ENCODE results near the gene CD300LF. TPM values are rescaled to one million over a fixed set of nuclear protein-coding genes. Genes with fewer than 3 reads are reported as not detected.

Gene CD300LF
- total and polyA plus RNA-seq, 7 donors: 0.27 to 8.3 (median 3.3) TPM; not detected in 3

GRCh38 chr17:74682471-74683190 is 30.1 kb downstream of the CD300LF start:
- H3K4me1 ChIP-seq: no peaks in the 10 kb centered on the region
- 80 to 81% methylated on average over 15 of the region's 15 CpGs for WGBS, 2 donors
- no peak for TF ChIP-seq POLR2A (IDR thresholded peaks at IDR 0.05)
- no peak for TF ChIP-seq EP300 (IDR thresholded peaks at IDR 0.05)
- TF ChIP-seq CTCF (IDR thresholded peaks at IDR 0.05): no peak
- no peak overlapping the region for H3K27ac ChIP-seq
- H3K4me3 ChIP-seq: no peak overlapping the region
- intact Hi-C loops (cut with DNase I): no loop called here
- no peak for DNase-seq
- peaks cover 0 to 8% (median 0%) of the 10 kb centered on the region in 3 donors for H3K27me3 ChIP-seq
- no peaks in the 10 kb centered on the region for H3K36me3 ChIP-seq
- H3K9me3 ChIP-seq: no peaks in the 10 kb centered on the region

- WGBS, 2 donors: 75 to 83% methylated on average over 6 of the region's 6 CpGs
- TF ChIP-seq CTCF (IDR thresholded peaks at IDR 0.05): no peak
Measured at GRCh38 chr17:74682028-74682427, 30.7 kb downstream of the CD300LF start.

GRCh38 chr17:74680941-74681340 is 31.8 kb downstream of the CD300LF start:
- H3K27me3 ChIP-seq: peaks cover 0 to 6% (median 0%) of the 10 kb centered on the region in 3 donors

More at GRCh38 chr17:74682028-74682427, 30.7 kb downstream of the CD300LF start:
- no peak for DNase-seq
- Histone ChIP-seq H3K27ac (no peak overlapping the region), H3K4me3 (no peak overlapping the region), H3K4me1 (no peaks in the 10 kb centered on the region), H3K27me3 (peaks cover 0 to 8% (median 0%) of the 10 kb centered on the region in 3 donors), H3K36me3 (no peaks in the 10 kb centered on the region), H3K9me3 (no peaks in the 10 kb centered on the region)
- intact Hi-C loops (cut with DNase I): no loop called here

GRCh38 chr17:74680213-74680612 is 32.5 kb downstream of the CD300LF start:
- H3K4me1 ChIP-seq: no peaks in the 10 kb centered on the region
- no peak for TF ChIP-seq POLR2A (IDR thresholded peaks at IDR 0.05)
- TF ChIP-seq EP300 (IDR thresholded peaks at IDR 0.05): no peak
- TF ChIP-seq POLR2AphosphoS5 (IDR thresholded peaks at IDR 0.05): no peak
- TF ChIP-seq CTCF (IDR thresholded peaks at IDR 0.05): no peak
- H3K4me3 ChIP-seq: no peak overlapping the region
- no peaks in the 10 kb centered on the region for H3K36me3 ChIP-seq
- H3K9me3 ChIP-seq: no peaks in the 10 kb centered on the region
- no peak for DNase-seq
- intact Hi-C loops (cut with DNase I): no loop called here
- H3K27ac ChIP-seq: no peak overlapping the region
- WGBS, 2 donors: 53 to 80% methylated on average over 2 of the region's 2 CpGs
- peaks cover 0 to 13% (median 0%) of the 10 kb centered on the region in 3 donors for H3K27me3 ChIP-seq

More at GRCh38 chr17:74680941-74681340, 31.8 kb downstream of the CD300LF start:
- 61 to 78% methylated on average over 5 of the region's 5 CpGs for WGBS, 2 donors
- H3K9me3 ChIP-seq: no peaks in the 10 kb centered on the region
- H3K36me3 ChIP-seq: no peaks in the 10 kb centered on the region
- no peak for DNase-seq
- no peak overlapping the region for H3K4me3 ChIP-seq
- H3K4me1 ChIP-seq: no peaks in the 10 kb centered on the region
- intact Hi-C loops (cut with DNase I): no loop called here
- TF ChIP-seq CTCF (IDR thresholded peaks at IDR 0.05) (no peak), POLR2AphosphoS5 (IDR thresholded peaks at IDR 0.05) (no peak), POLR2A (IDR thresholded peaks at IDR 0.05) (no peak), EP300 (IDR thresholded peaks at IDR 0.05) (no peak)
- no peak overlapping the region for H3K27ac ChIP-seq

- Histone ChIP-seq H3K9me3 (no peaks in the 10 kb centered on the region), H3K27ac (no peak overlapping the region), H3K36me3 (no peaks in the 10 kb centered on the region), H3K4me1 (no peaks in the 10 kb centered on the region), H3K27me3 (peaks cover 0 to 19% (median 0%) of the 10 kb centered on the region in 3 donors), H3K4me3 (no peak overlapping the region)
- WGBS, 2 donors: 75 to 81% methylated on average over 2 of the region's 2 CpGs
- no peak for TF ChIP-seq CTCF (IDR thresholded peaks at IDR 0.05)
- no peak for TF ChIP-seq EP300 (IDR thresholded peaks at IDR 0.05)
- TF ChIP-seq POLR2A (IDR thresholded peaks at IDR 0.05): no peak
- TF ChIP-seq POLR2AphosphoS5 (IDR thresholded peaks at IDR 0.05): no peak
- intact Hi-C loops (cut with DNase I): no loop called here
- DNase-seq: no peak
Measured at GRCh38 chr17:74679374-74679773, 33.3 kb downstream of the CD300LF start.
